Glomerular visceral epithelial cell (primary cell): ENCODE results near the gene ABCC10.
A peak's percentile ranks its signal among the peaks of the same experiment; 100 is the strongest.
"Not testable (repeated sequence)": the region's sequence is repeated elsewhere in the genome, so short reads cannot be mapped to it uniquely, and the experiment has no call there.

ENCODE experiments used
- DNase-seq: peaks from one replicate; pipeline ENCODE4 v3.0.0-alpha.2; 2016; ENCODE audit errors: extremely low spot score

The ABCC10 gene, protein sequence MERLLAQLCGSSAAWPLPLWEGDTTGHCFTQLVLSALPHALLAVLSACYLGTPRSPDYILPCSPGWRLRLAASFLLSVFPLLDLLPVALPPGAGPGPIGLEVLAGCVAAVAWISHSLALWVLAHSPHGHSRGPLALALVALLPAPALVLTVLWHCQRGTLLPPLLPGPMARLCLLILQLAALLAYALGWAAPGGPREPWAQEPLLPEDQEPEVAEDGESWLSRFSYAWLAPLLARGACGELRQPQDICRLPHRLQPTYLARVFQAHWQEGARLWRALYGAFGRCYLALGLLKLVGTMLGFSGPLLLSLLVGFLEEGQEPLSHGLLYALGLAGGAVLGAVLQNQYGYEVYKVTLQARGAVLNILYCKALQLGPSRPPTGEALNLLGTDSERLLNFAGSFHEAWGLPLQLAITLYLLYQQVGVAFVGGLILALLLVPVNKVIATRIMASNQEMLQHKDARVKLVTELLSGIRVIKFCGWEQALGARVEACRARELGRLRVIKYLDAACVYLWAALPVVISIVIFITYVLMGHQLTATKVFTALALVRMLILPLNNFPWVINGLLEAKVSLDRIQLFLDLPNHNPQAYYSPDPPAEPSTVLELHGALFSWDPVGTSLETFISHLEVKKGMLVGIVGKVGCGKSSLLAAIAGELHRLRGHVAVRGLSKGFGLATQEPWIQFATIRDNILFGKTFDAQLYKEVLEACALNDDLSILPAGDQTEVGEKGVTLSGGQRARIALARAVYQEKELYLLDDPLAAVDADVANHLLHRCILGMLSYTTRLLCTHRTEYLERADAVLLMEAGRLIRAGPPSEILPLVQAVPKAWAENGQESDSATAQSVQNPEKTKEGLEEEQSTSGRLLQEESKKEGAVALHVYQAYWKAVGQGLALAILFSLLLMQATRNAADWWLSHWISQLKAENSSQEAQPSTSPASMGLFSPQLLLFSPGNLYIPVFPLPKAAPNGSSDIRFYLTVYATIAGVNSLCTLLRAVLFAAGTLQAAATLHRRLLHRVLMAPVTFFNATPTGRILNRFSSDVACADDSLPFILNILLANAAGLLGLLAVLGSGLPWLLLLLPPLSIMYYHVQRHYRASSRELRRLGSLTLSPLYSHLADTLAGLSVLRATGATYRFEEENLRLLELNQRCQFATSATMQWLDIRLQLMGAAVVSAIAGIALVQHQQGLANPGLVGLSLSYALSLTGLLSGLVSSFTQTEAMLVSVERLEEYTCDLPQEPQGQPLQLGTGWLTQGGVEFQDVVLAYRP (N-terminal part only)

DNA sequence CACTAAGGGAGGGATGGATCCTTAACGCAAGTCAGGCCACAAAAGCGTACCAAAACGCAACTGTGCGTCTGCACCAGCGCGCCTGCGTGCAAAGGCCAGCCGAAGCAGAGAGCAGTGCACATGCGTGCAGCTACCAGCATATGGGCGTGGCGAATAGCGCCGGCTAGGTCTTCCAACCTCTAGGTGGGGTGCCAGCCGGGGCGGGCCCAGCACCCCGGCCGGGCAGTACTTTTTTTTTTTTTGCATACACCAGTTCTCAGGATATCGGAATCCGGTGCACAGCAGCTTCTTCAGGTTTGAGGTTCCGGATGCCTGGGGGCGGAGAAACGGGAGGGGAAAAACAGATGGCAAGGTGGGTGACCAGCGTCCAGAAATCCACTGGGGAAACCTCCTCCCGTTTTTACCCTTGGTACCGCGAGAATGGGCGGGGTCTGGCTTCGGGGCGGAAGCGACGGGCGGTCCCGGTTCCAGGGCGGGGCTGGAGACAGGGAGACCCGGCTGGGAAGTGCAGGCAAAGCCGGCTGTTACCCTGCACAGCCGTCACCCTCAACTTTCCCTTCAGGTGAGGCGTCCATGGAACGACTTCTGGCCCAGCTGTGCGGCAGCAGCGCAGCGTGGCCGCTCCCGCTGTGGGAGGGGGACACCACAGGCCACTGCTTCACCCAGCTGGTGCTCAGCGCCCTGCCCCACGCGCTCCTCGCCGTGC is at the start of gene ABCC10:
Gene ABCC10 (plus strand): TSS at position 136 of the 706 bp plus-strand sequence. CDS start 438 bp downstream, at position 574.
- DNase-seq, result peak; percentile 94

- DNase-seq, result peak; percentile 16
Observed at GRCh38 chr6:43377710-43378229, 49.6 kb upstream of the ABCC10 start.

- DNase-seq, result peak; percentile 66
Observed at GRCh38 chr6:43378631-43379030, 48.7 kb upstream of the ABCC10 start.

GRCh38 chr6:43380858-43381257 is 46.5 kb upstream of the ABCC10 start:
- peak; percentile 40 for DNase-seq

DNA sequence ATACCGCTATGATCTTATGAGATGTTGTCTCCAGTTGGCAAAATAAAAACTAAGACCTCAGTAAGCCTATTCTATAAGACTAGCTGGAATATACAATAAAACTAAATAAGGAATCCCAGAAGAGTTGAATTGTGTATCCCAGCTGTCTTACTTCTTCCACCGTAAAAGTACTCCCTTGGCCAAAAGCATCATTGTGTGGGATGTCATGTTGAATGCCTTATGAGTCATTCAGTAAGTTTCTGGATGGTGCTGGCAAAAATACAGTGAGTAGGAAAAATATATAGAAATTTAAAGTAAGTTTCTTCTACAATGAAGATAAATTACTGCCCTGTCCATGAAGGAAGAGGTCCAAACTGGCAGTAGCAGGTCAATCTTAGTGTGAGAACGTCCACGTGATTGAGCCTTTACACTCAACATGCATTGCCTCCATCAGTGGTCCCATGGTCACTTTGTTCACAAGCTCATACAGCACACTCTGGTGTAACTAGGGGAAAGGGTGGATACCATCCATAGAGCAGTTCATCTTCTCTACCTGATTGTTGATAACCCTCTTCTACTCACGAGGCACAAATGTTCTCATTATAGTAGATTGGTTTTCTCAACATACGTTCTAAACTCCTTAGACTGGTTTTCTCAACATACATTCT is 44.2 kb upstream of the ABCC10 start:
- peak; percentile 16 for DNase-seq

GRCh38 chr6:43386492-43386891 is 40.8 kb upstream of the ABCC10 start:
- DNase-seq, result no peak

GRCh38 chr6:43389730-43390295 is 37.5 kb upstream of the ABCC10 start:
- DNase-seq, result no peak

DNA sequence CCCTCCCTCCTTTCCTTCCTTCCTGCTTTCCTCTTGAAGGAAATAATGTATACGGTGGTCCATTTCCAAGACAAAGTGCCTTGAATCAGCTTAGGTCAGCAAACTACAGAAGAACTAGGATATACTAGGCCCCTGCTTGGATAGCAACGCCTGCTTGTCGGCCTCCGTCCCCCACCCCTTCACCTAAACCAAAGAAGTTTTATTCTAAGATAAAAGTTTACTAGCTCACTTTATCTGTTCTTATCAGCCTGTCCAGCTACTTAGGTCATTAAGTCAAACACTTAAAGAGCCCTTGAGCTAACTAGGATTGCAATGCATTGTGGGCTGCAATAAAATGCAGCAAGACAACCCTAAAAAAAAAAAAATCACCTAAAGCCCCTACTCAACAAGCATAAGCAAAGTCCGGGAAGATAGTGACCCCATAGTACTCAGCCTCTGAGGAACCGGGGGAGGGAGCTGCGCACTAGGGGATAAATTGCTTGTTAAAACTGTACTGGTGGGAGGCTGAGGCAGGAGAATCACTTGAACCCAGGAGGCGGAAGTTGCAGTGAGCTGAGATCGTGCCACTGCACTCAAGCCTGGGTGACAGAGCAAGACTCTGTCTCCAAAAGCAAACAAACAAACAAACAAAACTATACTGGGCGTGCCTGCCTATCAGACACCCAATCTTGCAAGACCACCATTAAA is 36.4 kb upstream of the ABCC10 start:
- DNase-seq, result not testable (repeated sequence)

- no peak for DNase-seq
Observed at GRCh38 chr6:43391440-43392031, 35.8 kb upstream of the ABCC10 start.

DNA sequence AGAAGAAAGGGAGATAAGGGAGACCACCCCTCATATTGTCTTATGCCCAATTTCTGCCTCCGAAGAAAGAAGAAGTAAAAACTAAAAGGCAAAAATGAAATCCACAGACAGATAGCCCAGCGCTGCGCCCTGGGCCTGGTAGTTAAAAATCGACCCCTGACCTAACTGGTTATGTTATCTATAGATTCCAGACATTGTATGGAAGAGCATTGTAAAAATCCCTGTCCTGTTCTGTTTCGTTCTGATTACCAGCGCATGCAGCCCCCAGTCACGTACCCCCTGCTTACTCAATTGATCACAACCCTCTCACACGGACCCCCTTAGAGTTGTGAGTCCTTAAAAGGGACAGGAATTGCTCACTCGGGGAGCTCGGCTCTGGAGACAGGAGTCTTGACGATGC is 34.2 kb upstream of the ABCC10 start:
- DNase-seq, result not testable (repeated sequence)

DNA sequence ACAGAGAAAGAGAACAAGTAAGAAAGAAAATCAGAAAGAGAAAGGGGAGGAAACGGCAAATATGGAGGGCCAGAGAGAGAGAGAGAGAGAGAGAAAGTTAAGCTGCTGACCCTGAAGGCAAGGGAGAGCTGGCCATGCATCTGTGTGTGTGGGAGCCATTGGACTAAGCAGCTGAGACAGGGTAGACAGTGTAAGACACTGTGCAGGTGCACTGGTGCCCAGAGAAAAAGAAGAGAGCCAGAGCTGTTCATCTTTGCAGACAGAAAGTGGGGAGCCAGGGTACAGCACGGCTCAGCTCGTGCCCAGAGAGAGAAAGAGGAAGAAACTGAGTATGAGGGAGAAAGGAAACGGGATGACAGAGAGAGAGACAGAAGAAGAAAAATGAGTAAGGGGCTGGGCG is 33.7 kb upstream of the ABCC10 start:
- no peak for DNase-seq

DNA sequence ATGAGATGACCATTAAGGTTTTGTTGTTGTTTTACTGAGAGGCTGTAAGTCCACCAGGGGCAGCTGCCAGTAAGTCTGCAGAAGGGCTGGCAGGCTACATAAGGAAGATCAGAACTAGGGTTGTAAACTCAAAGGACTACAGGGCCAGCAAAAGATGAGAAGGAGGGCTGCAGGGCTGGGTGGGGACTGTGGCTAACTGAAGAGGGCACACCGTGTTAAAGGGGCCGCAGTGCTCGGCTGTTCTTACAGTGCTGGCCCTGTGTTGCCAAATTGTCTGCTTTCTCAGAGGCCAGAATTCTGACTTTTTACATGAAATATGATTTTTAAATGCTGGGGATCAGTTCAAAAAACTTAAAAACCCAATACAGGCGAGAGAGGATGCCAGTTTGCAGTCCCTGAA is 32.4 kb upstream of the ABCC10 start:
- no peak for DNase-seq

DNA sequence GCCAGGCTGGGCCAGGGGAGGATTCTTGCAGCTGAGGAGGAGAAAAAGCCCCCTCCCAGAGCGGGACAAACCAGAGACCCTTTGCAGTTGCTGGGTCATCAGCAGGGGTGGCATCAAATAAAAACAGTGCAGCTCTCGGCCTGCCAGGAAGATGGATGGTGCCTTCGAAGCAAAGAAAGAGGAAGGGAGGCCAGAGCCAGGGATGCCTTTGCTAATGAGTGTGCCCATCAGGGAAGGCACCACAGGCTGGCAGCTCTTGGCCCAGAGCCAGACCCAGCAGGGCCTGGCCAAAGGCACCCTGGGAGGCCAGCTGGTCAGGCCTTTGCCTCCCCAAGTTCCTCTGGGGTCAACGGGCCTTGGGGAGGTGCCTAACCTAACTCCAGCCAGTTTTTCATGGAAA is 31.6 kb upstream of the ABCC10 start:
- DNase-seq, result peak; percentile 41

DNA sequence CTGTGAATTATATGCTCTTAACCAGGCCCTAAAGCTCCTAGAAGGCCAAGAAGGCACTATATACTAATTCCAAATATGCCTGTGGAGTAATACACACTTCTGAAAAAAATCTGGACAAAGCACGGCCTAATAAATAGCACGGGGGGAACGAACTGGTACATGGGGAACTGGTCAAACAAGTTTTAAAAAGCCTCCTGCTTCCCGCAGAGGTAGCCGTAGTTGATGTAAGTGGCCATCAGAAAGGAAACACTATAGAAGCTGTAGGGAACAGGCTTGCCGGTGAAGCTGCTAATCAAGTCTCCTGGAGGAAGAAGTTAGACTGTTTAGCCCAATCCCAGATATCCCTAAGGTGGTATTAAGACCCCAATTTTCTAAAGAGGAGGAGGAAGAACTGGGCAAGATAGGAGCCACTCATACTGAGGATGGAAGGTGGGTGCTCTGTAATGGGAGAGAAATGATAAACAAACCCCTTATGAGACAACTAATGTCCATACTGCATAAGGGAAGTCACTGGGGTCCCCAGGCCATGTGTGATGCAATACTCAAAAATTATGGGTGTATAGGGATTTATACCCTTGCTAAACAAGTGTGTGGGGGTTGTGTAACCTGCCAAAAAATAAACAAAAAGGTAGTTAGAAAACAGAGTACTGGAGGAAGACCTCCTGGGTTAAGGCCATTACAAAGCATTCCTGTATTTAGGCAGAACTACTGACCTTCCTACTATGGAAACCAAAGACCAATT is 30.8 kb upstream of the ABCC10 start:
- no peak for DNase-seq

GRCh38 chr6:43399932-43400487 is 27.3 kb upstream of the ABCC10 start:
- no peak for DNase-seq

GRCh38 chr6:43401730-43402129 is 25.6 kb upstream of the ABCC10 start:
- no peak for DNase-seq

- peak; percentile 12 for DNase-seq
Observed at GRCh38 chr6:43402820-43403219, 24.5 kb upstream of the ABCC10 start.

- no peak for DNase-seq
Observed at GRCh38 chr6:43405354-43405753, 22.0 kb upstream of the ABCC10 start.
